K562 (cell line): ENCODE results near the gene NPY5R. TPM values are rescaled to one million over a fixed set of nuclear protein-coding genes. Genes with fewer than 3 reads are reported as not detected.

ENCODE experiments used
- ATAC-seq: fragments of 200-7000 bp; cut with Tn5 transposase; 3 replicates; pipeline ENCODE4 v1.9.1; 2020; ENCODE audit warnings: moderate library complexity
- BruUV-seq: library from RNA; stranded (reverse); fragments of 400-500 nt; replicated peaks from 2 replicates; lab custom pipeline; 2021; lab: Mats Ljungman, UMichigan
- CTCF ChIA-PET: fragments of 300-600 bp; formaldehyde crosslinking; extraction: SDS; loops from one replicate; lab custom pipeline; 2021; ENCODE audit warnings: low intra/inter-chr PET ratio; lab: Yijun Ruan, JAX
- POLR2A ChIA-PET: fragments of 300-600, 350-650 bp; sonication (Branson Sonifier 250); formaldehyde crosslinking; extraction: SDS; loops from one replicate; lab custom pipeline; 2021; ENCODE audit warnings: antibody characterized with exemption, inconsistent platforms; lab: Yijun Ruan, JAX
- DNase-seq, 4 experiments: peaks; one replicate each; pipeline versions ENCODE4 v3.0.0 to v3.0.0-alpha.2; 2011 to 2018; ENCODE audit warnings: low spot score in 3 of 4, mixed read lengths in 3 of 4; ENCODE audit errors: extremely low read depth in 1 of 4
- FAIRE-seq: peaks from 2 replicates; lab custom pipeline; 2011; peaks lifted over from hg19 to GRCh38; lab: Jason Lieb, UNC
- H2AFZ ChIP-seq: 2 replicates; pipeline ENCODE4 v1.6.0; 2011; ENCODE audit warnings: low read depth, low read length, control low read depth, inconsistent platforms
- H3K27ac ChIP-seq: fragments of 200-600 bp; 3 replicates; pipeline ENCODE4 v1.8.0; 2011; ENCODE audit warnings: low read depth, mild to moderate bottlenecking, control low read depth, inconsistent platforms, low read length, moderate library complexity, mixed read lengths; ENCODE audit errors: extremely low read depth
- H3K27me3 ChIP-seq, 2 experiments: fragments of 300-600 bp in 1 of 2; 2 replicates in 1 of 2; 3 replicates in 1 of 2; pipeline versions ENCODE4 v1.6.0 to v1.8.0; 2011; ENCODE audit warnings: inconsistent platforms in 2 of 2, low read length in 2 of 2, mild to moderate bottlenecking in 1 of 2, mixed read lengths in 1 of 2, moderate library complexity in 1 of 2; ENCODE audit not compliant: control insufficient read depth in 2 of 2, insufficient read depth in 2 of 2
- H3K36me3 ChIP-seq: fragments of 300-600 bp; 3 replicates; pipeline ENCODE4 v1.8.0; 2011; ENCODE audit warnings: mild to moderate bottlenecking, low read length, inconsistent platforms; ENCODE audit not compliant: control insufficient read depth, insufficient read depth
- H3K4me1 ChIP-seq, 2 experiments: fragments of 200-600 bp in 1 of 2; replicated peaks in 1 of 2; 2 replicates in 1 of 2; 3 replicates in 1 of 2; pipeline versions ENCODE4 v1.5.1 to v1.8.0; 2011; ENCODE audit warnings: inconsistent platforms in 2 of 2, low read length in 2 of 2, mild to moderate bottlenecking in 1 of 2, mixed read lengths in 1 of 2, moderate library complexity in 1 of 2; ENCODE audit not compliant: control insufficient read depth in 2 of 2, insufficient read depth in 2 of 2
- H3K4me2 ChIP-seq: 2 replicates; pipeline ENCODE4 v1.6.1; 2011; ENCODE audit warnings: low read length, control low read depth, inconsistent platforms, mixed read lengths; ENCODE audit not compliant: insufficient read depth
- H3K4me3 ChIP-seq: fragments of 200-600 bp; sonication (generic), shearing (Covaris generic); 2 replicates; pipeline ENCODE4 v1.5.1; 2016; ENCODE audit warnings: control low read depth, inconsistent platforms
- H3K79me2 ChIP-seq: fragments of 200-600 bp; 3 replicates; pipeline ENCODE4 v1.8.0; 2011; ENCODE audit warnings: low read length, inconsistent platforms; ENCODE audit not compliant: control insufficient read depth, insufficient read depth
- H3K9ac ChIP-seq, 2 experiments: 2 replicates each; pipeline versions ENCODE4 v1.6.0 to v1.6.1; 2011; ENCODE audit warnings: low read depth in 2 of 2, low read length in 2 of 2, control low read depth in 1 of 2, inconsistent platforms in 1 of 2, mild to moderate bottlenecking in 1 of 2, mixed read lengths in 1 of 2; ENCODE audit not compliant: insufficient read depth in 1 of 2
- H3K9me1 ChIP-seq: one replicate; pipeline ENCODE4 v1.6.0; 2011; ENCODE audit warnings: inconsistent platforms, mild to moderate bottlenecking, low read length, moderate library complexity; ENCODE audit not compliant: control insufficient read depth, insufficient read depth
- H3K9me3 ChIP-seq: replicated peaks from 2 replicates; pipeline ENCODE4 v1.5.1; 2011; ENCODE audit warnings: low read depth, low read length, inconsistent platforms; ENCODE audit not compliant: control insufficient read depth, insufficient read depth
- H4K20me1 ChIP-seq: replicated peaks from 2 replicates; pipeline ENCODE4 v1.6.1; 2011; ENCODE audit warnings: low read length, inconsistent platforms, mixed read lengths; ENCODE audit not compliant: control insufficient read depth, insufficient read depth
- PTTG1 ChIP-seq: fragments of 450-650 bp; IDR thresholded peaks from 2 replicates; pipeline ENCODE4 v1.6.1; 2016; ENCODE audit warnings: low read depth, mild to moderate bottlenecking, missing genetic modification characterization, missing compliant biosample characterization
- TCF7 ChIP-seq: sonication (generic); IDR thresholded peaks from 2 replicates; pipeline ENCODE4 v1.6.1; 2016; ENCODE audit warnings: antibody characterized with exemption, borderline replicate concordance
- ZNF518B ChIP-seq: fragments of 250-450 bp; sonication (Bioruptor Pico); IDR thresholded peaks from 2 replicates; pipeline ENCODE4 v1.5.0; 2021; ENCODE audit warnings: mild to moderate bottlenecking, moderate library complexity
- WGBS: fragments of 100-300 bp; shearing (Covaris generic); methylation state at CpG from one replicate; pipeline ENCODE4 v1.1.6; 2016; ENCODE audit warnings: low coverage, mixed read lengths; ENCODE audit not compliant: insufficient coverage; ENCODE audit errors: missing lambda C conversion rate; 5-methylcytosine and 5-hydroxymethylcytosine counted together
- in situ Hi-C: fragments of 300-500 bp; cut with MboI; formaldehyde crosslinking; loops from 4 replicates; pipeline ENCODE4 v1.15.0; 2018; ENCODE audit warnings: inconsistent platforms, mixed read lengths
- intact Hi-C: fragments of 100-400 bp; cut with micrococcal nuclease; formaldehyde crosslinking; loops from 2 replicates; pipeline ENCODE4 v1.14.2; 2022
- polyA plus RNA-seq, 8 experiments: library from polyadenylated mRNA; depleted of rRNA in 4 of 8; stranded (reverse) in 5 of 8; unstranded in 3 of 8; fragments of >200 nt; fragmentation: Nextera tagmentation in 2 of 8; fragmentation: Illumina TruSeq in 1 of 8; extraction: Ambion mirVana in 2 of 8; extraction: Trizol in 1 of 8; gene quantifications; 2 replicates each; pipeline versions ENCODE4 v1.2.1 to v1.2.3, GENCODE V29; 2011 to 2014; ENCODE audit warnings: inconsistent platforms in 1 of 8, missing spikeins in 1 of 8
- total RNA-seq, 7 experiments: library from RNA; depleted of rRNA in 6 of 7; stranded (reverse); fragments of >200 nt in 6 of 7; fragmentation: Illumina TruSeq in 2 of 7; extraction: Trizol in 2 of 7; gene quantifications; 2 replicates each; pipeline versions ENCODE4 v1.2.1 to v1.2.3, GENCODE V29; 2011 to 2021; ENCODE audit warnings: low replicate concordance in 1 of 7

The NPY5R gene
- total and polyA plus RNA-seq, 9 of the 15 experiments (the other 6 are each of a cell fraction or from before 2014, with no cell fraction given) = not detected

GRCh38 chr4:163367651-163368050 lies 24.0 kb downstream of the NPY5R start:
- no peak for ATAC-seq
- BruUV-seq = no TSS peak
- 4% methylated on average over 3 of the region's 3 CpGs for WGBS

More at GRCh38 chr4:163367651-163368050, 24.0 kb downstream of the NPY5R start:
- no peaks in the 10 kb centered on the region for H3K4me1 ChIP-seq
- no peaks in the 10 kb centered on the region for H3K9me3 ChIP-seq
- H3K9me1 ChIP-seq = no peaks in the 10 kb centered on the region
- TF ChIP-seq PTTG1 (tag) (no peak), TCF7 (no peak), ZNF518B (CRISPR knock-in tag) (no peak)
- TF ChIP-seq, all 486 proteins: peak for 0
- CTCF ChIA-PET = no interaction called here
- H3K9ac ChIP-seq = no peak overlapping the region
- no peak overlapping the region for H3K4me2 ChIP-seq
- DNase-seq (no peak), FAIRE-seq (no peak)
- POLR2A ChIA-PET = no interaction called here
- H4K20me1 ChIP-seq = no peaks in the 10 kb centered on the region
- intact Hi-C loops = no loop called here
- no peak overlapping the region for H3K4me3 ChIP-seq
- H3K27me3 ChIP-seq = no peaks in the 10 kb centered on the region; a peak in 1 of 5 replicates
- no peaks in the 10 kb centered on the region for H3K79me2 ChIP-seq
- no peak overlapping the region for H2AFZ ChIP-seq
- H3K27ac ChIP-seq = no peak overlapping the region
- H3K36me3 ChIP-seq = no peaks in the 10 kb centered on the region
- in situ Hi-C loops = no loop called here
